Midbrain (tissue), 1 donor: ENCODE data around the gene MAP4K3.
"Not testable (repeated sequence)": the region's sequence is repeated elsewhere in the genome, so short reads cannot be mapped to it uniquely, and the experiment has no call there.

ENCODE experiments used
- DNase-seq: peaks from one replicate; lab custom pipeline; 2025; lab: John Stamatoyannopoulos, UW

MAP4K3 gene

DNA sequence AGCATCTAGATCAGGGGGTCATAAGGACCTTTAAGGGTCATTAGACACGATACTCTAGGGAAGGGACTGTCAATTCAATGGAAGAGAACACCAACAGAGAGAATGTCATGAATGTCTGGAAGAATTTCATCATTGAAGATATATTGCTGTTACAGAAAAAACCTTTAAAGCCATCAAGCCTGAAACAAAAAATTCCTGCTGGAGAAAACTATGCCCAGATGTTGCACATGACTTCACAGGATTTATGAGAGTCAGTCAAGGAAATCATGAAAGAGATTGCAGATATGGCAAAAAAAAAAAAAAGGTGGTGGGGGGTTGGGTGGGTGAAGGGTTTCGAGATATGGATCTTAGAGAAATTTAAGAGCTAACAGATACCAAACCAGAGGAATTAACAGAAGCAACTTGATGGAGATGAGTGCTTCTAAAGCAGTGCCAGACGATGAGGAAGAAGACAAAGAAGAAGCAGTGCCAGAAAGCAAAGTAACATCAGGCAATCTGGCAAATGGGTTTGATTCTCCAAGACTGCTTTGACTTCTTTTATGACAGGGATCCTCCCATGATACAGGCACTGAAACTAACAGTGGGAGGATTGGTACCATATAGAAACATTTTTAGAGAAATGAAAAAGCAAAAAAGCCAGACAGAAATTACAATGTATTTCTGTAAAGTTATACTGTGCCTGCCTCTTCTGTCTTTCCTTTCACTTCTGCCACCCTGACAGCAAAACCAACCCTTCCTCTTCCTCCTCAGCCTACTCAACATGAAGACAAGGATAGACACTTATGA is 28.5 kb downstream of the MAP4K3 start:
- DNase-seq: no peak

DNA sequence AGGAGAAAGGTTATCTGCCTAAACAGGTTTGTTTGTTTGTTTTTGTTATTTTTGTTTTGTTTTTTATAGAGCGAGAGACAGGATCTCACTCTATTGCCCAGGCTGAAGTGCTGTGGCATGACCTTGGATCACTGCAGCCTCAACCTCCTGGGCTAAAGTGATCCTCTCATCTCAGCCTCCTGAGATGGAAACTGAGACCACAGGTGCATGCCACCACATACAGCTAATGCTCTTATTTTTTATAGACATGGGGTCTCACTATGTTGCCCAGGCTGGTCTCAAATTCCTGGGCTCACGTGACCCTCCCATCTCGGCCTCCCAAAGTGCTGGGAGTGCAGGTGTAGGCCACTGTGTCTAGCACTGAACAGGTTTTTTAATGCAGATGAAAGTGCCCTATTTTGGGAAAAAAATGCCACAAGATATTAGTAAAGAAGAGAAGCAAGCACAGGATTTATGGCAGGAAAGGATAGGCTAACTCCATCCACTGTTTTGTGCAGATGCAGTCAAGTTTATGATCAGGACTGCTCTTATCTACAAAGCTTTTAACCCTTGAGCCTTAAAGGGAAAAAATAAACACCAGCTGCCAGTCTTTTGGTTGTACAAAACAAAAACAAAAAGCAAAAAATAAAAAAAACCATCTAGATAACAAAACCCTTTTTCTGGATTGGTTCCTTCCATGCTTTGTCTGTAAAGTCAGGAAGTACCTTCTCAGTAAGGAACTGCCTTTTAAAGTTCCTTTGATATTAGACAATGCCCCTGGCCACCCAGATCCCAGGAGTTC is 29.4 kb downstream of the MAP4K3 start:
- DNase-seq: no peak

DNA sequence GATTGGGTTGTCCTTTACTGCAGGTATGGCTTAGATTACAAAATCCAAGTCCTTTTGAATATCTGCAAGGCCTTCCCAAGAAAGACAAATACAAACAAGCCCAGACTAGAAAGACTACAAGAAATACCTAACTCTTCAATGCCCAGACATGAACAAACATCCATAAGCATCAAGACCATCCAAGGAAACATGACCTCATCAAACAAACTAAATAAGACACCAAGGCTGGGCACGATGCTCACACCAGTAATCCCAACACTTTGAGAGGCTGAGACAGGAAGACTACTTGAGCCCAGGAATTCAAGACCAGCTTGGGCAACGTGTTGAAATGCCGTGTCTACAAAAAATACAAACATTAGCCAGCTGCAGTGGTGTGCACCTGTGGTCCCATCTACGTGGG is 31.7 kb downstream of the MAP4K3 start:
- no peak for DNase-seq

DNA sequence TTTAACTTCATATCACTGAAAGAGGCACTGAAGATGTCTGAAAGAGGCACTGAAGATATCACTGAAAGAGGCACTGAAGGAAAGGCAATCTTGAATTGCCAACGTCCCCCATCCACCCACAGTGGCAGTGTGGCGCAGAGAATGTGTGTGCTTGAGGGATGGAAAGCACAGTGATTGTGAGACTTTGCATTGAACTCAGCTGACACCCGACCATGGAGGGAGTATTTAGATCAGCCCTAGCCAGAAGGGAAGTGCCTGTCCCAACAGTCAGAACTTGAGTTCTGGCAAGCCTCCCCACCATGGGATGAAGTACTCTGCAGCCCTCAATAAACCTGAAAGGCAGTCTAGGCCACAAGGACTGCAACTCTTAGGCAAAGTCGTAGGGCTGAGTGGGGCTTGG is 33.8 kb downstream of the MAP4K3 start:
- no peak for DNase-seq

DNA sequence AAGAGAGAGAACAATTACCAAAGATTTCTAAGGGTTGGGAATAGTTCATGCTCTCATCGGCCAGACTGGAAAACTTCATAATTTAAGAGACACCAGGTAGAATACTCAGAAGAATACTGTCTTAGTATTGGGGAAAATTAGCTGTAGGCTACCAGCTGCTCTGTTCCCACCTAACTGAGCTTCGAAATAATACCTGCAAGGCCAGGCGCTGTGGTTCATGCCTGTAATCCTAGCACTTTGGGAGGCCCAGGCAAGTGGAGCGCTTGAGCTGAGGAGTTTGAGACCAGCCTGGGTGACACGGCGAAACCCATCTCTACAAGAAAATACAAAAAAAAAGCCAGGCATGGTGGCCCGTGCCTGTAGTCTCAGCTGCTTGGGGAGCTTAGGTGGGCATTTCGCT is 35.8 kb downstream of the MAP4K3 start:
- no peak for DNase-seq

DNA sequence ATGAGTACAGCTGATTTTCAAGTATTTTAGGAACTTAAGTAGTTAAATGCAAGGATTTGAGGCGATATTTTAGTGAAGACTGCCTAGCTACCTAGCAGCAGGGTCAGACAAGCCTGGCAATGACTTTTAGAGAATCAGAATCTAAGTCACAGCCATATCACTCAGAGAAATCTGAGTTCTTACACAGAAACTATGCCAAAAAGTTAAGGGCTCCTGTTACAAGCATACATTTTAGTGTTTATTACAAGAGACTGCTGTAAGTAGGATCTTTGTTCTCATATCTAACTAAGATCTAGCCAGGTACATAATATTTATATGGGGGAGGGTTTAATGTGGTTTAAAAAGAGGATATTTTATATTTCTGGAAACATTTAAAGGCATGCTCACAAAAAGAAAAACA is 37.5 kb downstream of the MAP4K3 start:
- no peak for DNase-seq

DNA sequence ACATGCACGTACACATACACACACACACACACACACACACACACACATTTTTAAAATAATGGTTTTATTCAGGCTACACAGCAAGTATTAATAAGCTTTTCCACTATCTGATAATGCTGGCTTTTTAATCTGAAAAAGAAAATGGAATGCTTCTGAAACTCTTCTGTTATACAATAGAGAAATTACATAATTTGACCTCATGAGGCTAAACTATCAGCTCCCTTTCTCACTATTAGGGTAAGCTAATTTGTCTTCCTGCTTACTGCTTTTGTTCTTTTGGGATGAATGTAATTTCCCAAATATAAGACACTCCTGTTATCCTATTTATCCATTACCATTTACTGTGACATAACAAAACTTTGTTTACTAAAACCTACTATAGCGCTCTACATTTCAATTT is 41.8 kb downstream of the MAP4K3 start:
- DNase-seq: no peak

DNA sequence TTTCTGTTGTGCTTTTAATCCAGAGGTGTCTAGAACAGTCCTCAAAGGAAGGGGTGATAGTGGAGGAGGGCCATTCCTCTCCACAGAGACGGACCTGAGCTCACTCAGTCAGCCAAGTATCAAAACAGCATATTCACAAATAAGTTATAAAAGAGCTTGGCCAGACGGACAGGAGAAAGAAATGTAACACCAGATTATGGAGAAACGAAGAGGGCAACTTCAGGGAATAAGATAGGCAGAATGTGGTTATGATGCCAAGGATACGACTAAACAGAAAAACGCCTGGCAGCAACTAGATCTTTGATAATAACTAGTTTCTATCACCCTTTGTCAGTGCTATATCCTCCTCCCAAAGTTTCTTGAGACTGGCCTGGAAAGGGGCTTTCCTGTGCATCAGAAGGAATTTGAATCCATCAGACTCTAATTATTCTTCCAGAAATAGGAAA is 42.5 kb downstream of the MAP4K3 start:
- no peak for DNase-seq

DNA sequence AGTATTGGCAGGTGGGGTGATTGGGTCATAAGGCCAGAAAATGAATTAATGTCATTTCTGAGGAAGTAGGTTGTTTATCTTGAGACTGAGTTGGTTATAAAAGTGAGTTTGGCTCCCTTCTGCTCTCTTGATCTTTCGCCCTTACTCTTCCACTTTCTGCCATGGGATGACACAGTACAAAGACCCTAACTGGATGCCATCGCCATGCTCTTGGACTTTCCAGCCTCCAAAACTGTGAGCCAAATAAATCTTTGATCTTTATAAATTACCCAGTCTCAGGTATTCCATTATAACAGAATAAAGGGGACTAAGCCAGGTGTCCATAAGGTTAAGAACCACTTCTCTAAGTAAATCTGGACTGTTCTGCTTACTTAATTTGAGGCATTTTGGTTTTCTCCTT is 44.4 kb downstream of the MAP4K3 start:
- DNase-seq: no peak

DNA sequence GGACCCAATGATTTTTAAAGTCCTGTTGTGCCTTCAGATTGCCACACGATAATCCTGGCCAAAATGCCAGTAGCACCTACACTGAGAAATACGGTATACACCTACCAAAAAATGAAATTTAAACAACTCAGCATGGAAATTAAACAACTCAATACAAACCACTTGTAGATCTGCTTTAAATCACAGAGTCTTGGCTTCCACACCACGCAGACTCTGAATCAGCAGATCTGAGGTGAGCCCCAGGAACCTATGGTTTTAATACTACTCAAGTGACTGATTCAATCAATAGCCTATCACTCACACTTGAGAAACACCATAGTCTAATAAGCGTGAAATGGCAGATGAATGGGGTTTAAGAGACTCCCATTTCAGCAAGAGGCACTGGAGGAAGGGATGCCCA is 46.9 kb downstream of the MAP4K3 start:
- DNase-seq: no peak

DNA sequence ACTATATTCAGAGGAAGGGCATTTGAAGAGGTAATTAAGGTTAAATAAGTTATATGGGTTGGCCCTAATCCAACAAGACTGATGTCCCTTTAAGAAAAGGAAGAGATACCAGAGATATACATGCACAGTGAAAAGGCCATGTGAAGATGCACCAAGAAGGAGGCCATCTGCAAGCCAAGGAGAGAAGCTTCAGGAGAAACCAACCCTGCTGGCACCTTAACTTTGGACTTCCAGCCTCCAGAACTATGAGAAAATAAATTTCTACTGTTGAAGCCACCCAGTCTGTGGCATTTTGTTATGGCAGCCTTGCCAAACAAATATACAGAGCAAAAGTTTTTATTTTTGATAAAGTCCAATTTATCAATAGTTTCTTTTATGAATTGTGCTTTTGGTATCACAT is 51.0 kb downstream of the MAP4K3 start:
- no peak for DNase-seq

DNA sequence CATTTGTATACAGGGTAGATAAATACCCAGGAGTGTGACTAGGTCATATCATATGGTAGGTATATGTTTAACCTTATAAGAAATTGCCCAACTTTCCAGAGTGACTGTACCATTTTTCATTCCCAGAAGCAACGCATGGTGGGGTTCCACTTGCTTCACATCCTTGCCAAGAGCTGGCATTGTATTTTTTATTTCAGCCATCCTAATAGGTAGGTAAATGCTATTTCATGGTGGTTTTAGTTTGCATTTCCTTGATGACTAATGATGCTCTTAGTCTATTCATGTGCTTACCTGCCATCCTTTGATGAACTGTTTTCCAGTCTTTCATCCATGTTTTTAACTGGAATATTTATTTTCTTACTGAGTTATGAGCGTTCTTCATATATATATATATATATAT is 51.9 kb downstream of the MAP4K3 start:
- DNase-seq: no peak

DNA sequence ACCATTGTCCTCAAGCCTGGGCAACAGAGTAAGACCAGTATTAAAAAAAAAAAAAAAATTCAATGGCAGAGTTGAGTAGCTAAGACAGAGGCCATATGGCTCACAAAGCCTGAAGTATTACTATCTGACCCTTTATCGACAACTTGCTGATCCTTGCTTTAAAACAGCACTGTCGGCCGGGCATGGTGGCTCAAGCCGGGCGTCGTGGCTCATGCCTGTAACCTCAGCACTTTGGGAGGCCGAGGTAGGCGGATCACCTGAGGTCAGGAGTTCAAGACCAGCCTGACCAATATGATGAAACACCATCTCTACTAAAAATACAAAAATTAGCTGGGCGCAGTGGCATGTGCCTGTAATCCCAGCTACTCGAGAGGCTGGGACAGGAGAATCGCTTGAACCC is 53.0 kb downstream of the MAP4K3 start:
- not testable (repeated sequence) for DNase-seq

DNA sequence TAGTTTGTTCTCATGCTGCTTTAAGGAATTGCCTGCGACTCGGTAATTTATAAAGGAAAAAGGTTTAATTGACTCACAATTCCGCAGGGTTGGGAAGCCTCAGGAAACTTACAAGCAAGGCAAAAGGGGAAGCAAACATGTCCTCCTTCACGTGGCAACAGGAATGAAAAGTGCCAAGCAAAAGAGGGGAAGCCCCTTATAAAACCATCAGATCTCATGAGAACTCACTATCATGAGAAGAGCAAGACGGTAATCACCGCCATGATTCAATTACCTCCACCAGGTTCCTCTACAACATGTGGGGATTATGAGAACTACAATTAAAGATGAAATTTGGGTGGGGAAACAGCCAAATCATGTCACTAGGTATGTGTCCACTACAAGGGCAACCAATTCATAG is 53.9 kb downstream of the MAP4K3 start:
- no peak for DNase-seq

DNA sequence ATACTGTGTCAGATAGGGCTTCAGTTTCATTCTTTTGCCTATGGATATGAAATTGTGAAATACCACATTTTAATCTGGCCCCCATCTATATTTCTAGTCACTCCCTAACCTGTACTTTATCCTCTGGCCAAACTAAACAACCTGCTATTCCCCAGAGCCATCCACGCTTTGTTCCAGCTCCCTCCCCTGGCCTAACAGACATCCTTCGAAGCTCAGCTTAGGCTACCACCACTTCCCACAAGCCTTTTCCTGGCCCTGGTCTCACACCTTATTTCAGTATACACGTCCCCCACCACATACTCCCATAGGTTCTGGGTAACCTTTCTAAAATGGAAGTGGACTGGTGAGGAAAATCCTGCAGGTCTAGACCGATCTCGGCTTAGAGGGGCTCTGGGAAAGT is 55.4 kb downstream of the MAP4K3 start:
- DNase-seq: no peak

DNA sequence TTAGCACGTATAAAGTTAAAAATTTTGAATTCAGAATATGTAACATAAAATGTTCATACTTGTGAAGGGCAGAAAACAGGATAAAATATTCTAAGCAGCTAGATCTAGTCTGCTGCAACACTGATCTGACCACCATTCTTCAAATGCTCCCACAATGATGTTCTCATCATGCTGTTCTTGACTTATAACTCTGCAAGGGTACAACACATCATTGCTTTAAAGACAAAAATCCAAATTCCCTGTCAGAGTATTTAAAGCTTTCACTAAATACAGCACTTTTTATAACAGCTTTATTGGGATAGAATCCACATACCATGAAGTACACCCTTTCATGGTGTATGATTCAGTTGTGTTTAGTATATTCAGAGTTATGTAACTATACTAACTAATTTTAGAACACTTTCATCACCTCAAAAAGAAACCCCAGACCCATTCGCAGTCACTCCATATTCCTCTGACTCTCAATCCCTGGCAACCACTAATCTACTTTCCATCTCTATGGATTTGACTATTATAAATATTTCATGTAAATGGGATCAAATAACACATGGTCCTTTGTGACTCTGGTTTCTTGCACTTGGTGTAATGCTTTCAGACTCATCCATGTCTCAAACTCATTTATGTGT is 56.4 kb downstream of the MAP4K3 start:
- DNase-seq: no peak

DNA sequence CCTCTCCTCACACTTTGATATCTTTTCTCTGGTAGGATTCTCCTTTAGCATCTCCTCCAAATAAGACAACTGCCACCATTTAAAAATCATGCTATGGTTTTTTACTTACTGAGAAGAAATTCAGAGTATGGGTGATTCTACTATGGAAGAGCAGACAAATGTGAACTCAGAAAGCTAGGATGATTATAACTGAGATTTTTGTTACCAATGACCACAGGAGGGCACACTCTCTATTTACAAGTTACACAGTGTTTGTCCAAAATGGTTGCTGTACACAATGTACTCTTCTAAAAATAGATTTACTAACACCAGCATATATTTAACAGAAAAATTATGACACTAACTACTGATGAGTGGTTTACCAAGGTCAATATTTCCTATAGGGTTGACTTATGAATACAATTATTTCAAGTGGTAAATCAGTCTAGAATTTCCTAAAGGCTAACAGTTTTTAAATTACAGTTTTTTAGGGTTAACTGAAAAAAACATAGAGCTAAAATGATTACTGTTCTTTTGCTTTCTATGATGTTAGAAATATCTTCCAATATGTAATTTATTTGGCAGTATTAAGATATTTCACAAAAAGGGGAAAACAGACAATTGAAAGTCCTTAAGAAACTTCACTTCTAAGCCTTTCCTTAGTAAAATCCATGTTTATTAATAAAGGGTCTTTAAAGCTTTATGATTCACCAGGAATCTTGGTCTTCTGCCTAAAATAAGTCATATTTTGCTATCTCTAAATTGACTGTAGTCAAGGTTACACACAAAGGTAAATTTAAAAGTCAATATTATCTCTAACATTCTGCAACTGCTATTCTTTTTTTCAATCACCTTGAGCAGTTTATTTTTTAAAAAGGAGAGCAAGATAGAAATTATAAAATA is 57.2 kb downstream of the MAP4K3 start:
- DNase-seq: peak; percentile 83

DNA sequence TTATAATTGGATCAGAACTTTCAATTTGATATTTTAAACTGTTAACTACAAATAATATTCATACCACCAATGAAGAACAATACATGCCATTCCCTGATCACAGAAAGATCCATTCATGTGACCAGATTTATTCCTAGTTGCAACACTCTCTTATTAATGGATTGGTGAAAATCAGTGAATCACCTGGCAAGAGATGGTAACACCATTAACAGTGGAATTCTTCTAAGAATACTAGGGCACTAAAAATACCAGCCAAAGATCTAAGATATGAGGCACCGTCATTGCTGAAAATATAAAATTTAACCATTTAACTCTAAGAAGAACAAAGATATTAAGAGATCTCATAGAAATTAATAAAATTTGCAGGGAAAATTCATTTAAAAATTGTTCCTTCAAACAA is 58.1 kb downstream of the MAP4K3 start:
- DNase-seq: no peak

DNA sequence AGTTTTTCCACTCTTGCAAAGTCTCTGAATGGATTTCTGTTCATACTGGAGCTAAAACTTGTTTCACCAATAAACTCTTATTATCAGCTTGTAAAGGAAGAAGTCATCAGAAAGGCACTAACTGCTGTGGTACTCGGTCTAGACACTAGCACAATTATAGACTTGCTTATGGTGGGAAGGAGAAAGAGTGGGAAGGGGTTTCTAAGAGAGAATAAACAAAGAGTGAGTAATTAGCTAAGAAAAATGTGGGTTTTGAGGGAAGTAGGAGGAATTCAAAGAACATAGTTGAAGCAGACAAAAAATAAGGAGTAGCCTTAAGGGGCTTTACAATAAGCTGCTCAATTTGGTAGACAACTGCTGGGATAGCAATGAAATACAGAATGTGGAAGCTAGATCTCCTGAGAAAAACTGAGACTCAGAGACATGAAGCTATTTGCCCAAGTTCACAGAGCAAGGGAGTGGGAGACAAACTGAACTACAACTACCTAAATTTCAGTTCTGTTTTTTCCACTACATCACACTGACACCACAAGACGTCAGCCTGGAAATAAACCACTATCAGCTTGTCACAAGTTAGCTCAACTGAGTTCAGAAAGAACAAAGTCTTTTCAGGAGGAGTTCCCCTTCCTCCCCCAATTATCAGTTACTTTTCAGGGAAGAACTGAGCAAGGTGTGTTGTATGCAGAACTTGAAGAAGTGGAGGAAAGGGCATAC is 59.7 kb downstream of the MAP4K3 start:
- DNase-seq: no peak

DNA sequence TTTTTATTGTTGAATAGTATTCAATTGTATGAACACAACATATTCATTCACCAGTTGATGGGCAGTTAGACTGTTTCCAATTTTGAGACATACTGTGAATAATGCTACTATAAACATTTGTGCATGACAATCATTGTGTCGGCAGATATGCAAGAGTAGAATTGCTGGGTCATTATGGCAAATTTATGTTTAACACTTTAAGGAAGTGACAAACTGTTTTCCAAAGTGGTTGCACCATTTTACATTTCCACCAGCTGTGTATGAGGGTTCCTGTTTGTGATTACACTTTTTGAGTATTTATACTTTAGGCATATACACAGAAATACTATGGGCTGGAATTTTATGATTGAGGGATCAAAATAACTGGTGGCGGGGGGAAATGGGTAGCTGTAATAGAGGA is 61.2 kb downstream of the MAP4K3 start:
- no peak for DNase-seq

DNA sequence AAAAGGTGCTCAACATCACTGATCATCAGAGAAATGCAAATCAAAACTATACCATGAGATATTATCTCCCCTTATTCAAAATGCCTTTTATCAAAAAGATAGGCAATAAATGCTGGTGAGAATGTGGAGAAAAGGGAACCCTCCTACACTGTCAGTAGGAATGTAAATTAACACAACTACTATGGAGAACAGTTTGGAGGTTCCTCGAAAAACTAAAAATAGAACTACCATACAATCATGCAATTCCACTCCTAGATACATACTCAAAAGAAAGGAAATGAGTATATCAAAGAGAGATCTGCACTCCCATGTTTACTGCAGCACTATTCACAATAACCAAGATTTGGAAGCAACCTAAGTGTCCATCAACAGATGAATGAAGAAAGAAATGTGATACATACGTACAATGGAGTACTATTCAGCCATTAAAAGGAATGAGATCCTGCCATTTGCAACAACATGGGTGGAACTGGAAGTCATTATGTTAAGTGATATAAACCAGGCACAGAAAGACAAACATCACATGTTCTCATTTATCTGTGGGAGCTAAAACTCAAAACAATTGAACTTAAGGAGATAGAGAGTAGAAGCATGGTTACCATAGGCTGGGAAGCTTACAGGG is 63.8 kb downstream of the MAP4K3 start:
- no peak for DNase-seq
